ENCODE data around the gene GOLGA6B. TPM values are rescaled to one million over a fixed set of nuclear protein-coding genes. Genes with fewer than 3 reads are reported as not detected.

Gene GOLGA6B
- total RNA-seq, 1 donor from 2014 or later, result not detected

Other genes starting within 250 kb of the GOLGA6B start
- gene ARIH1, start 180.4 kb upstream of the GOLGA6B start, total RNA-seq (ENCODE audit: unreplicated experiment), result 184 TPM
- not detected for gene HIGD2B, start 31.5 kb downstream of the GOLGA6B start, total RNA-seq (ENCODE audit: unreplicated experiment)
- 17.0 TPM for gene BBS4, start 31.5 kb downstream of the GOLGA6B start, total RNA-seq (ENCODE audit: unreplicated experiment)
- gene ADPGK, start 129.1 kb downstream of the GOLGA6B start, total RNA-seq (ENCODE audit: unreplicated experiment), result 42.0 TPM